ENCODE data around the gene TMEM231. TPM values are rescaled to one million over a fixed set of nuclear protein-coding genes. Genes with fewer than 3 reads are reported as not detected.
"Not testable (repeated sequence)": the region's sequence is repeated elsewhere in the genome, so short reads cannot be mapped to it uniquely, and the experiment has no call there.

The TMEM231 gene
- total RNA-seq, 4 donors from 2014 or later, result 1.2 to 4.2 (median 1.9) TPM

DNA sequence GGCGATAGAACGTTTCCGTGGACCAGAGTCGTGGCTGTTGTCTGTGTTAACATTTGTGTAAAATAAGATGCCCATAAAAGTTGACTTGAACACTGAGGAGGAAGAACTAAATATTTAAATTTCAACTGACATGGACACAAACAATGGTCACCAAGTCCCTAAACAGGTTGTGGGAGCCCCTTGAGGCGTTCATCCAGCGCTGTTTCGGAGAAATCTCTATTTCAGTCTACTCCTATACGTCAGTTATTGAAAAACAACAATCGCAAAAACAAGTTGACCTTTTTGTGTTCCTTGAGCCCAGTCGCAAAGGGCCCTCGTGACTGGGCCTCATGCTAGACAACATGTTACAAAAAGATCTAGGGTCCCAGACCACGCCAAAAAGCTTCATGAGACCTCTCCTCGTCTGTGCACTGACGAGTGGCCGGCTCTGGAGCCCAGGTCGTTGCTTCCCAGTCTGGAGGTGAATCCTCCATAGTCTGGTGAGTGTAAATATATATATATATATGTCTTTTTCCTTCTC lies 439 bp upstream of the TMEM231 start:
- DNase-seq, result no peak
- 45 to 48% methylated on average over 15 to 16 of the region's 16 CpGs for WGBS, 2 donors
- H3K4me1 ChIP-seq, result peaks cover 0 to 21% (median 0%) of the 10 kb centered on the region in 3 donors
- peak overlapping the region; percentile 64 to 87 (median 76) for H3K27ac ChIP-seq
- peak overlapping the region; percentile 49 to 84 (median 76) for H3K4me3 ChIP-seq
- H3K9me3 ChIP-seq, result no peaks in the 10 kb centered on the region
- intact Hi-C loops (cut with DNase I), result no loop called here
- H3K36me3 ChIP-seq, result no peaks in the 10 kb centered on the region
- TF ChIP-seq, protein P1, sequence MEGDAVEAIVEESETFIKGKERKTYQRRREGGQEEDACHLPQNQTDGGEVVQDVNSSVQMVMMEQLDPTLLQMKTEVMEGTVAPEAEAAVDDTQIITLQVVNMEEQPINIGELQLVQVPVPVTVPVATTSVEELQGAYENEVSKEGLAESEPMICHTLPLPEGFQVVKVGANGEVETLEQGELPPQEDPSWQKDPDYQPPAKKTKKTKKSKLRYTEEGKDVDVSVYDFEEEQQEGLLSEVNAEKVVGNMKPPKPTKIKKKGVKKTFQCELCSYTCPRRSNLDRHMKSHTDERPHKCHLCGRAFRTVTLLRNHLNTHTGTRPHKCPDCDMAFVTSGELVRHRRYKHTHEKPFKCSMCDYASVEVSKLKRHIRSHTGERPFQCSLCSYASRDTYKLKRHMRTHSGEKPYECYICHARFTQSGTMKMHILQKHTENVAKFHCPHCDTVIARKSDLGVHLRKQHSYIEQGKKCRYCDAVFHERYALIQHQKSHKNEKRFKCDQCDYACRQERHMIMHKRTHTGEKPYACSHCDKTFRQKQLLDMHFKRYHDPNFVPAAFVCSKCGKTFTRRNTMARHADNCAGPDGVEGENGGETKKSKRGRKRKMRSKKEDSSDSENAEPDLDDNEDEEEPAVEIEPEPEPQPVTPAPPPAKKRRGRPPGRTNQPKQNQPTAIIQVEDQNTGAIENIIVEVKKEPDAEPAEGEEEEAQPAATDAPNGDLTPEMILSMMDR (IDR thresholded peaks at IDR 0.05), result no peak
- no peak for TF ChIP-seq POLR2A (IDR thresholded peaks at IDR 0.05)
- no peaks in the 10 kb centered on the region for H3K27me3 ChIP-seq

DNA sequence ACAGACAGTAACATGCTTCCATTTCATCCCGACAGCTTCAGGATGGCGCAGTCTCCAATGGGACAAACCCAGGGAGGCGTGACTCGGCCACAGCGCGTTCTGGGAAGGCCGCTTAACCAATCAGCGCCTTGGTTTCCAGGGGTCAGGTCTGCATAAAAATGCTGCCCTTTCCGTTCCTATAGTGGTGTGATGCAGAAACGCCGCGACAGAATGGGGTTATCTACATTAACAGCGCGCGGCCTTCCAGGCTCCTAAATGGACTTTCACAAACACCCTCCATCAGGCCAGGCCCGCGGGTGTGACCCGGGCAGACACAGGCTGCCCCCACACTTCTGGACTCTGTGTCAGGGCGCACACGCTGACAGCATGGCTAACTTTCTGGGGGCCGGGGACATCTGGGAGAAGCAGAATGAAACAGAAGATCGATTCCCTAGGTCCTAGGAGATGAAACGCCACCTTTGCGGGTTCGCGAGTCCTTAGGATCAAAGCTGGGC lies 792 bp downstream of the TMEM231 start:
- peak overlapping the region; percentile 64 to 87 (median 76) for H3K27ac ChIP-seq
- peak in 1 of 4 donors; percentile 12 for TF ChIP-seq POLR2A (IDR thresholded peaks at IDR 0.05)
- TF ChIP-seq, protein P1 (IDR thresholded peaks at IDR 0.05), result no peak
- H3K4me3 ChIP-seq, result peak overlapping the region; percentile 49 to 84 (median 76)
- H3K4me1 ChIP-seq, result peaks cover 0 to 22% (median 0%) of the 10 kb centered on the region in 3 donors
- intact Hi-C loops (cut with DNase I), result no loop called here
- DNase-seq, result no peak
- no peaks in the 10 kb centered on the region for H3K27me3 ChIP-seq
- WGBS, 2 donors, result 4 to 10% methylated on average over 8 to 20 of the region's 26 CpGs
- H3K36me3 ChIP-seq, result no peaks in the 10 kb centered on the region
- H3K9me3 ChIP-seq, result no peaks in the 10 kb centered on the region

DNA sequence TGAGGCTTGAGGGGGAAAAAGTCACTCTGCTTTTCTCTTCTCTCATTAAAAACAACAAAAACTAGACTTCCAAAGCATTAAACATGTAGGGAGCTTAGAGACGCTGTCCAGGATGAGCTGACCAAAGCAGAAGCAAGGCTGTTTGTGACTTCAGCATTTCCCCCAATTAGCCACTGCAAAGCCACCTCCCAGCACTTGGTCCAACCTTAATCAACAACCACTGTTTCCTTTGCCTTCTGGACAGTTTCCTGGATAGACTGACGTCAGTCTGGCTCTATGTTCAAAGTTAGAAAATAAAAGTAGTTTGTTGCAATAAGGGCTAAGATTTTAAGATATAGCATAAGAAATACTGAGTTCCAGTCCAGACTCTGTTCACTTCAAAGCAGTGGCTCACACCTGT lies 3.1 kb downstream of the TMEM231 start:
- Histone ChIP-seq H3K9me3 (no peaks in the 10 kb centered on the region), H3K36me3 (no peaks in the 10 kb centered on the region), H3K4me1 (peaks cover 0 to 25% (median 0%) of the 10 kb centered on the region in 3 donors), H3K27ac (peak overlapping the region in 1 of 4 donors; percentile 44), H3K4me3 (no peak overlapping the region), H3K27me3 (no peaks in the 10 kb centered on the region)
- intact Hi-C loops (cut with DNase I), result no loop called here
- TF ChIP-seq, protein P1 (IDR thresholded peaks at IDR 0.05), result no peak
- no peak for TF ChIP-seq POLR2A (IDR thresholded peaks at IDR 0.05)
- DNase-seq, result no peak
- 73% methylated on average over 2 of the region's 2 CpGs; no CpG with 5 or more reads in 1 of the 2 donors for WGBS, 2 donors

DNA sequence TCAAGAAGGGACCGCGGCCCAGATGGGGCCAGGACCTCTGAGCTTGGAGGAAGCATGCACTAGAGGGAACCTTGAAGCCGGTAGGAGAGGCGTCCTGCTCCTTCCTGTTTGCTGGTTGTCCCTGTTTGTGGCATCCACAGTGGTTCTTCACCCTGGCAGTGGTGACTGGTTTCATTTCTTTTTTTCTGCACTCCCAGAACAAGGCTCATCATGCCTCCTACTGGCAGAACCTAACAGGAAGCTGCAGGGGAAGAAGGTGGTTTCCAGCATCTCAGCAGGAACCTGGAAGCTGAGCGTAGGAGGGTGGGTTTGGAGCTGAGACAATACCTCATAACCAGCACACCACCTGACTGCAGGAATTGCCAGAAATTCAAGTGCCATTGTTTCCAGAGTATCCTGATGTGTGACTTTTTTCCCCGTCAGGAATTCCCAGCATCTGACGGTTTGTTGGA lies 5.8 kb downstream of the TMEM231 start:
- H3K9me3 ChIP-seq, result no peaks in the 10 kb centered on the region
- H3K27ac ChIP-seq, result peak overlapping the region in 3 of 4 donors; percentile 35 to 64 (median 47)
- no peaks in the 10 kb centered on the region for H3K27me3 ChIP-seq
- no peaks in the 10 kb centered on the region for H3K36me3 ChIP-seq
- TF ChIP-seq POLR2A (IDR thresholded peaks at IDR 0.05), result no peak
- TF ChIP-seq, protein P1 (IDR thresholded peaks at IDR 0.05), result peak; percentile 24 to 80 (median 48)
- no peak for DNase-seq
- WGBS, 2 donors, result 33 to 38% methylated on average over 7 of the region's 7 CpGs
- H3K4me3 ChIP-seq, result peak overlapping the region in 3 of 4 donors; percentile 6 to 54 (median 8)
- intact Hi-C loops (cut with DNase I), result no loop called here
- peaks cover 0 to 12% (median 0%) of the 10 kb centered on the region in 3 donors for H3K4me1 ChIP-seq

DNA sequence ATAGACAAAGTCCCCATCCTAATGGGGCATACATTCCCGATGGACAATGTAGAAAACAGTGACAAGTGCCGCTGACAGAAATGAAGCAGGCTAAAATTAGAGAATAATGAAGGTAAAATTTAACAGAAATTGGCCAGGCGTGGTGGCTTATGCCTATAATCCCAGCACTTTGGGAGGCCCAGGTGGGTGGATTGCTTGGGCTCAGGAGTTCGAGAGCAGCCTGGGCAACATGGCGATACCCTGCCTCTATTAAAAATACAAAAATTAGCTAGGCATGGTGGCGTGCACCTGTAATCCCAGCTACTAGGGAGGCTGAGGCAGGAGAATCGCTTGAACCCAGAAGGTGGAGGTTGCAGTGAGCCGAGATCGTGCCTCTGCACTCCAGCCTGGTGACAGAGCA lies 7.6 kb downstream of the TMEM231 start:
- 89 to 92% methylated on average over 9 of the region's 9 CpGs for WGBS, 2 donors
- DNase-seq; H3K4me1 ChIP-seq; intact Hi-C loops (cut with DNase I); H3K4me3 ChIP-seq; H3K27me3 ChIP-seq; H3K9me3 ChIP-seq; H3K27ac ChIP-seq: not testable (repeated sequence)
- H3K36me3 ChIP-seq, result peaks cover 0 to 12% (median 0%) of the 10 kb centered on the region in 3 donors
